Measurements from ENCODE around the gene ZNF8.
"Not testable (repeated sequence)": the region's sequence is repeated elsewhere in the genome, so short reads cannot be mapped to it uniquely, and the experiment has no call there.

The ZNF8 gene

GRCh38 chr19:58278541-58279041 lies at the start of gene ZNF8:
Gene ZNF8 (plus strand): TSS chr19:58278955. CDS start chr19:58279082, 127 bp downstream.
- Histone ChIP-seq H3K36me3 (peaks cover 75% of the 10 kb centered on the region), H4K20me1 (no peaks in the 10 kb centered on the region; the same call in 1 of the 2 replicates), H3K27me3 (no peaks in the 10 kb centered on the region), H3K27ac (peak within 1 kb of the TSS; percentile 95), H3K4me1 (peaks cover 28% of the 10 kb centered on the region), H3K9me3 (peaks cover 70% of the 10 kb centered on the region), H3K4me3 (peak within 1 kb of the TSS; percentile 96), H3K4me2 (peak within 1 kb of the TSS; percentile 94), H3K9ac (peak within 1 kb of the TSS; percentile 97)
- no peak for TF ChIP-seq Cebpa-rat (IDR thresholded peaks at IDR 0.05)

DNA sequence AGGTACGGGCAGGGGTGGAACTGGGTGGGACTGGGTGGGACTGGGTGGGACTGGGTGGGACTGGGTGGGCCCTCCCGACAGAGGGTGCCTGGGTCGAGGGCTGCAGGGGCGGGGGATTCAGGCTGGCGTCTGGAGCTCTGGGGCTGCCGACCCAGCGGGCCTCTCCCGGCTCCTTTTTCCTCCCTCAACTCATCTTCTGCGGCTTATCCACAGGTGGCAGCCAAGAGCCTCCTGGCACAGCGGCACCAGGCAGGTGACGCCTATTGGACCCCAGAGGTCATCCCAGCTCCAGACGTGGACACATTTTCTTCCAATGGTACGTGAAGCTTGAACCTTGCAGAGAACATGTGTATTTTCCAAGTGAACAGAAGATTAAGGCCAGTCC lies 49.5 kb upstream of the ZNF8 start:
- peaks cover 50% of the 10 kb centered on the region for H3K36me3 ChIP-seq
- no peak for TF ChIP-seq Cebpa-rat (IDR thresholded peaks at IDR 0.05)

DNA sequence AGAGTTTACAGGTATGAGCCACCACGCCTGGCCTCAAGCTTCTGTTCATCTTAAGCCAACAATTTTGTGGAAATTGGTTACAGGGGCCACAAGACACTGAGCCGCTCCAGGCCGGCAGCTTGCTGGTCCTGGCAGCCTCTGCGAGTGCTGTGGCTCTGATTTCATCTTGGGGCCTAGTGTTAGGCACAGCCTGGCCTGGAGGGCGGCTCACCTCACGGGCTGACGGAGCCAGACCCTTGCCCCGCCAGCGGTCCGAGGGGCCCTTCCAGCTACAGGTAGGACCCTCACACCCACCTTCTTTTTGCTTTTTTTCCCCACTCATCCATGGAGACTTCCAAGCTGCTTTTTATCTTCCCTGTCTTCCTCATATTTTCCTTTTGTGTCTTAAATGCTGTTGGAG lies 41.4 kb upstream of the ZNF8 start:
- H3K36me3 ChIP-seq: peaks cover 100% of the 10 kb centered on the region
- no peak overlapping the region for H3K4me2 ChIP-seq
- no peaks in the 10 kb centered on the region for H3K4me1 ChIP-seq
- no peaks in the 10 kb centered on the region; the same call in 1 of the 2 replicates for H4K20me1 ChIP-seq
- H3K27ac ChIP-seq: no peak overlapping the region
- no peak for TF ChIP-seq Cebpa-rat (IDR thresholded peaks at IDR 0.05)
- peaks cover 99% of the 10 kb centered on the region for H3K9me3 ChIP-seq
- peak overlapping the region; percentile 7; the same call in 1 of the 2 replicates for H3K4me3 ChIP-seq
- H3K27me3 ChIP-seq: no peaks in the 10 kb centered on the region
- no peak overlapping the region for H3K9ac ChIP-seq

More for the DNA sequence above, 49.5 kb upstream of the ZNF8 start:
- H3K27me3 ChIP-seq: no peaks in the 10 kb centered on the region
- peak overlapping the region; percentile 95 for H3K4me2 ChIP-seq
- H3K4me3 ChIP-seq: peak overlapping the region; percentile 90
- H3K4me1 ChIP-seq: peaks cover 29% of the 10 kb centered on the region
- no peaks in the 10 kb centered on the region; the same call in 1 of the 2 replicates for H4K20me1 ChIP-seq
- H3K27ac ChIP-seq: peak overlapping the region; percentile 92
- peaks cover 79% of the 10 kb centered on the region for H3K9me3 ChIP-seq
- peak overlapping the region; percentile 90 for H3K9ac ChIP-seq

- H3K36me3 ChIP-seq: peaks cover 100% of the 10 kb centered on the region
Observed at GRCh38 chr19:58243351-58243750, 35.4 kb upstream of the ZNF8 start.

DNA sequence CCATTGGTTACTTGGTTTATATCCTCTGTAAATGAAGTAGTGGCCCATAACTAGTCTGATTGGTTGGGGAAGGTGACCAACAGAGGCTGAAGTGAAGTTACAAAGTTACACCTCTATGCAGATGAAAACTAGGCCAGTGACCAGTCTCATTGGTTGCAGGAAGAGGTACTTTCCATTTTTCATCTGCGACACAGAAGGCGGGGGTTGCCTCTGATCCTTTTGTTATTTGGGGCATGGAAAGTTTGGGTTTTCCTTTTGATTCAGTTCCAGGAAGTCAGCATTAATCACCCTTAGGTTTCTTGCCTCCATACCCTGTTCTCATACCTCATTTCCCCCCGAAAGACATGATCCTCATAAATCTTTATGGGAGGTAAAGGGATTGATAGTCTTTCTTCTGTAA lies 29.9 kb upstream of the ZNF8 start:
- no peak overlapping the region for H3K27ac ChIP-seq
- H3K9ac ChIP-seq: no peak overlapping the region
- H3K9me3 ChIP-seq: peaks cover 100% of the 10 kb centered on the region
- no peak for TF ChIP-seq Cebpa-rat (IDR thresholded peaks at IDR 0.05)
- H3K4me2 ChIP-seq: no peak overlapping the region
- H3K27me3 ChIP-seq: no peaks in the 10 kb centered on the region
- no peaks in the 10 kb centered on the region for H4K20me1 ChIP-seq
- peak overlapping the region; percentile 43 for H3K4me3 ChIP-seq
- H3K4me1 ChIP-seq: no peaks in the 10 kb centered on the region
- peaks cover 100% of the 10 kb centered on the region for H3K36me3 ChIP-seq

More at GRCh38 chr19:58243351-58243750, 35.4 kb upstream of the ZNF8 start:
- no peak for TF ChIP-seq Cebpa-rat (IDR thresholded peaks at IDR 0.05)
- H3K9me3 ChIP-seq: peaks cover 100% of the 10 kb centered on the region
- H3K4me1 ChIP-seq: no peaks in the 10 kb centered on the region
- H3K9ac ChIP-seq: no peak overlapping the region
- H3K4me2 ChIP-seq: no peak overlapping the region
- H3K27me3 ChIP-seq: no peaks in the 10 kb centered on the region
- no peak overlapping the region for H3K27ac ChIP-seq
- H3K4me3 ChIP-seq: peak overlapping the region; percentile 45
- no peaks in the 10 kb centered on the region; the same call in 1 of the 2 replicates for H4K20me1 ChIP-seq

GRCh38 chr19:58252102-58252685 lies 26.6 kb upstream of the ZNF8 start:
- no peaks in the 10 kb centered on the region for H3K4me1 ChIP-seq
- peaks cover 100% of the 10 kb centered on the region for H3K36me3 ChIP-seq
- no peak overlapping the region for H3K9ac ChIP-seq
- H3K27ac ChIP-seq: no peak overlapping the region
- peaks cover 4% of the 10 kb centered on the region; the same call in 1 of the 2 replicates for H3K27me3 ChIP-seq
- peaks cover 100% of the 10 kb centered on the region for H3K9me3 ChIP-seq
- no peak overlapping the region for H3K4me2 ChIP-seq
- peak overlapping the region; percentile 43 for H3K4me3 ChIP-seq
- TF ChIP-seq Cebpa-rat (IDR thresholded peaks at IDR 0.05): no peak
- no peaks in the 10 kb centered on the region for H4K20me1 ChIP-seq

DNA sequence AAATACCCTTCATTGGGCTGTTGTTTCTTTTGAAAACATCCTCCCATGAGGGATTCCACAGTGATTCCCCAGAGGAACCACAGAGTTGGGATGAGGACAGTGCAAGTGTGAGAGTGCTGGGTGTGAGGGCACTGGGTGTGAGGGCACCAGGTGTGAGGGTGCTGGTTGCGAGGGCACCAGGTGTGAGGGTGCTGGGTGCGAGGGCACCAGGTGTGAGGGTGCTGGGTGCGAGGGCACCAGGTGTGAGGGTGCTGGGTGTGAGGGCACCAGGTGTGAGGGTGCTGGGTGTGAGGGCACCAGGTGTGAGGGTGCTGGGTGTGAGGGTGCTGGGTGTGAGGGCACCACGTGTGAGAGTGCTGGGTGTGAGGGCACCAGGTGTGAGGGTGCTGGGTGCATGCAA lies 20.5 kb upstream of the ZNF8 start:
- Histone ChIP-seq H3K36me3 (peaks cover 100% of the 10 kb centered on the region), H3K4me3 (peak overlapping the region; percentile 44), H3K9me3 (peaks cover 100% of the 10 kb centered on the region)
- not testable (repeated sequence) for H4K20me1 ChIP-seq, H3K4me1 ChIP-seq, H3K27ac ChIP-seq, H3K27me3 ChIP-seq, H3K9ac ChIP-seq, H3K4me2 ChIP-seq

DNA sequence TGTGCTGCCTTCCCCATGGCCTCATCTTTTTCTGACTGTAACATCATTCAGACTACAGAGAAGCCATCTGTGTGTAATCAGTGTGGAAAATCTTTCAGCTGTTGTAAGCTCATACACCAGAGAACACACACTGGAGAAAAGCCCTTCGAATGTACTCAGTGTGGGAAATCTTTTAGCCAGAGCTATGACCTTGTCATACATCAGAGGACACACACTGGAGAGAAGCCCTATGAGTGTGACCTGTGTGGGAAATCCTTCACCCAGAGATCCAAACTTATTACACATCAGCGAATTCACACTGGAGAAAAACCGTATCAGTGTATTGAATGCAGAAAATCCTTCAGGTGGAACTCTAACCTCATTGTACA lies 17.2 kb upstream of the ZNF8 start:
- no peak for TF ChIP-seq Cebpa-rat (IDR thresholded peaks at IDR 0.05)
- H3K27me3 ChIP-seq: no peaks in the 10 kb centered on the region
- H3K27ac ChIP-seq: no peak overlapping the region
- peaks cover 100% of the 10 kb centered on the region for H3K9me3 ChIP-seq
- H3K4me3 ChIP-seq: peak overlapping the region; percentile 46
- no peaks in the 10 kb centered on the region for H3K4me1 ChIP-seq
- peaks cover 100% of the 10 kb centered on the region for H3K36me3 ChIP-seq
- no peak overlapping the region for H3K9ac ChIP-seq
- no peak overlapping the region for H3K4me2 ChIP-seq
- H4K20me1 ChIP-seq: no peaks in the 10 kb centered on the region

- no peak for TF ChIP-seq Cebpa-rat (IDR thresholded peaks at IDR 0.05)
- Histone ChIP-seq H3K4me3 (peak overlapping the region; percentile 46), H3K4me2 (no peak overlapping the region), H3K36me3 (peaks cover 100% of the 10 kb centered on the region), H3K9ac (no peak overlapping the region), H3K4me1 (no peaks in the 10 kb centered on the region), H4K20me1 (no peaks in the 10 kb centered on the region), H3K27me3 (no peaks in the 10 kb centered on the region), H3K27ac (no peak overlapping the region), H3K9me3 (peaks cover 100% of the 10 kb centered on the region)
Observed at GRCh38 chr19:58261968-58262921, 16.5 kb upstream of the ZNF8 start.

DNA sequence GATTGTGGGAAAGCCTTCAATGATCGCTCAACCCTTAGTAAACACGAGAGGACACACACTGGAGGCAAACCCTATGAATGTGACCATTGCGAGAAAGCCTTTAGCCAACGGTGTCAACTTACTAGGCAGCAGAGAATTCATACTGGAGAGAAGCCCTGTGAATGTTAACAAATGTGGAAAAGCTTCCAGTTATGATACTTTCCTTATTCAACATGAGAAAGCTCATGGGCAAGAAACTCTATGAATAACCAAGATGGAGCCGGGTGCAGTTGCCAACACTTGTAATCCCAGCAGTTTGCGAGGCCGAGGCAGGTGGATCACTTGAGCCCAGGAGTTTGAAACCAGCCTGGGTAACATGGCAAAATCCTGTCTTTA lies 15.8 kb upstream of the ZNF8 start:
- Histone ChIP-seq H3K9me3 (peaks cover 100% of the 10 kb centered on the region), H3K4me1 (no peaks in the 10 kb centered on the region), H4K20me1 (no peaks in the 10 kb centered on the region), H3K4me2 (no peak overlapping the region), H3K27ac (no peak overlapping the region), H3K27me3 (no peaks in the 10 kb centered on the region), H3K9ac (no peak overlapping the region), H3K4me3 (peak overlapping the region; percentile 46), H3K36me3 (peaks cover 100% of the 10 kb centered on the region)
- no peak for TF ChIP-seq Cebpa-rat (IDR thresholded peaks at IDR 0.05)

All from BLaER1 (cell line).